Memory B cell (primary cell): ENCODE measurements around the gene KRTAP10-6.
"Not testable (repeated sequence)": the region's sequence is repeated elsewhere in the genome, so short reads cannot be mapped to it uniquely, and the experiment has no call there.

Experiments used
- ATAC-seq: fragments of 150-1000 bp; cut with Tn5 transposase; 2 replicates; pipeline ENCODE4 v1.10.0; 2021; ENCODE audit warnings: low read depth, mild to moderate bottlenecking, moderate library complexity
- DNase-seq, 2 donors: peaks; one replicate each; pipeline ENCODE4 v3.0.0; 2022; ENCODE audit warnings: low spot score in 2 of 2
- H3K27ac Mint-ChIP-seq: one replicate; pipeline ENCODE4 v1.8.0; 2022; ENCODE audit warnings: mild to moderate bottlenecking, moderate library complexity, mixed read lengths
- H3K27me3 Mint-ChIP-seq: one replicate; pipeline ENCODE4 v1.8.0; 2022; ENCODE audit warnings: mixed read lengths
- H3K36me3 Mint-ChIP-seq: one replicate; pipeline ENCODE4 v1.8.0; 2022; ENCODE audit warnings: mild to moderate bottlenecking, mixed read lengths
- H3K4me1 Mint-ChIP-seq: one replicate; pipeline ENCODE4 v1.8.0; 2022; ENCODE audit warnings: mixed read lengths
- H3K4me3 Mint-ChIP-seq: one replicate; pipeline ENCODE4 v1.8.0; 2022; ENCODE audit warnings: mild to moderate bottlenecking, moderate library complexity, mixed read lengths
- H3K9me3 Mint-ChIP-seq: one replicate; pipeline ENCODE4 v1.8.0; 2022; ENCODE audit warnings: mixed read lengths

The KRTAP10-6 gene

GRCh38 chr21:44583089-44583799 lies 9.1 kb downstream of the KRTAP10-6 start:
- H3K4me1 Mint-ChIP-seq = no peaks in the 10 kb centered on the region

DNA sequence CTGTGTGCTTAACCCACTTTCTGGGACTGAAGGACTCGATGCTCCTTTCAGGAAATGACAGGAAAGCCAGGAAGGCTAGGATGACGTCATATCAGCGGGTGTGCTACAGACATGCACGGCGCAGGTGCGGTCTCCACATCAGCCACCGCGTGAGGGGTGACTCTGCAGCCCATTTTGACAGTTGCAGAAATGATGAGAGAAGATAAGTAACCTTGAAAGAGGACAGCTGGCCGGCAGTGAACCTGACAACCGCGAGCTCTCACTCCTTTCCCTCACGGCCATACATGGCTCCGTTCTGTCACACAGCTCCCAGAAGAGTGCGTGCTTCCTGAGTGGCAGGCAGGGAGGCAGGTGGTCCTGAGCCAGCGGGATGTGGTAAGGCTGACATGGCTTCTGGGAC lies 10.2 kb downstream of the KRTAP10-6 start:
- Mint-ChIP-seq H3K36me3 (peaks cover 10% of the 10 kb centered on the region), H3K4me1 (no peaks in the 10 kb centered on the region), H3K9me3 (peaks cover 25% of the 10 kb centered on the region), H3K27me3 (peaks cover 27% of the 10 kb centered on the region), H3K27ac (no peak overlapping the region), H3K4me3 (no peak overlapping the region)
- no peak for ATAC-seq
- no peak for DNase-seq

More at GRCh38 chr21:44583089-44583799, 9.1 kb downstream of the KRTAP10-6 start:
- peaks cover 21% of the 10 kb centered on the region for H3K9me3 Mint-ChIP-seq
- no peak overlapping the region for H3K4me3 Mint-ChIP-seq
- no peak overlapping the region for H3K27ac Mint-ChIP-seq
- peaks cover 10% of the 10 kb centered on the region for H3K36me3 Mint-ChIP-seq
- peaks cover 24% of the 10 kb centered on the region for H3K27me3 Mint-ChIP-seq
- DNase-seq (no peak), ATAC-seq (no peak)

DNA sequence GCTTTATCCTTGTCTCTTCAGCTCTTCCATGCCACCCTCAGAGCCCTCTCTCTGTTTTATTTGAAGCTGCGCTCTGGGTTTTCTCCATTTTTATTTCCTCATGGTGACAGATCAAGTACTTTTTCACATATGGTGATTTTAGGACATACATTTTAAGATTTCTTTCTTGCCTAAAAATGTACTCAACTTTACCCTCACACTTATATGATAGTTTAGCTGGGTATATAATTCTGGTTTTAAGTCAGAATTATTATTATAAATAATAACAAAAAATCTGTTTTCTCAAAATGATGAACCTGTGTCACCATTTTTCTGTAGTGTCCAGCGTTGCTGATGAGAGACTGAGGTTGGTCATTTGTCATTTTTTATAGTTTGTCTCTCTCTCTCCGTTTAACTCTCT lies 11.1 kb downstream of the KRTAP10-6 start:
- Mint-ChIP-seq H3K36me3 (peaks cover 12% of the 10 kb centered on the region), H3K9me3 (peaks cover 28% of the 10 kb centered on the region), H3K4me1 (no peaks in the 10 kb centered on the region), H3K27ac (no peak overlapping the region), H3K4me3 (no peak overlapping the region), H3K27me3 (peaks cover 23% of the 10 kb centered on the region)
- no peak for ATAC-seq
- DNase-seq = no peak

GRCh38 chr21:44580231-44580821 lies 12.0 kb downstream of the KRTAP10-6 start, which contains the start of gene KRTAP10-5:
KRTAP10-5 (minus strand) TSS chr21:44580604; CDS start chr21:44580578, 26 bp downstream.
- not testable (repeated sequence) for H3K4me3 Mint-ChIP-seq, H3K27ac Mint-ChIP-seq, DNase-seq, H3K4me1 Mint-ChIP-seq, ATAC-seq
- Mint-ChIP-seq H3K27me3 (peaks cover 23% of the 10 kb centered on the region), H3K36me3 (peaks cover 12% of the 10 kb centered on the region), H3K9me3 (peaks cover 25% of the 10 kb centered on the region)

GRCh38 chr21:44579833-44580144 lies 12.5 kb downstream of the KRTAP10-6 start:
- no peak overlapping the region for H3K4me3 Mint-ChIP-seq
- H3K4me1 Mint-ChIP-seq = peaks cover 2% of the 10 kb centered on the region
- H3K9me3 Mint-ChIP-seq = peaks cover 25% of the 10 kb centered on the region
- DNase-seq (no peak), ATAC-seq (no peak)
- peaks cover 22% of the 10 kb centered on the region for H3K27me3 Mint-ChIP-seq
- H3K27ac Mint-ChIP-seq = no peak overlapping the region
- H3K36me3 Mint-ChIP-seq = peaks cover 12% of the 10 kb centered on the region

DNA sequence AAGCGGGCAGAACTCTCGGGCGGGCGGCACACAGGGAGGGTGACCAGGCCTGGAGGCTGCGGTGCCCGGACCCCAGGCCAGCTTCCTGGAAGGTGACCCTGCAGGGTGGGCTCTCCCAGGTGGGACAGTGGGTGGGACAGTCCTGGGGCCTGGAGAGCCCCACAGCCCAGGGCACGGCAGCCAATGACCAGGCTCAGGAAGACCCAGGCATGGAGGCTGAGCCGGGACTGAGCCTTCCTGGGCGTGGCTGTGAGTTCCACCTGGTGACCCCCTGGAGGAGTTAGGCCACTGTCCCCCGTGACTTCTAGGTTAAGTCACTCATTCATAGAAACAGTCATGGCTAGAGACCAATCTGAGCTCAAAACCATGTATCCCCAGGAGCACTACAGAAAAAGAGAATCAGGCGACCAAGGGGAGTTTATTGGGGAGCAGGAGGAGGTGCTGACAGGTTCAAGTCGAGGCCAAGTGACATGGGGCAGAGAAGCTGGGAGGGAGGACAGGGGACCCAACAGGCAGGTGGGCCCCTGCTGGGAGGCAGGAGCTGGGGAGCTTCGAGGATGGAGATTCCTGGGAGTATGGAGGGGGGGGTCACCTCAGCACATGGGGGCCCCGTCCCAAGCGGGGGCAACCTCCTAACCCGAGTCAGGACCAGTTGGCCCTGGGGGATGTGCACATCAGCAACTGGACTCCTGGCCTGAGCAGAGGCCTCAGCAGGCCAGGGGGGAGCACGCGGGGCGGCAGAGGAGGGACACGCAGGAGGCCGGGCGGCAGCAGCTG lies 13.1 kb downstream of the KRTAP10-6 start:
- Mint-ChIP-seq H3K9me3 (peaks cover 25% of the 10 kb centered on the region), H3K27ac (no peak overlapping the region), H3K4me1 (peaks cover 2% of the 10 kb centered on the region), H3K4me3 (no peak overlapping the region), H3K36me3 (peaks cover 12% of the 10 kb centered on the region), H3K27me3 (peaks cover 24% of the 10 kb centered on the region)
- DNase-seq (no peak), ATAC-seq (no peak)

- DNase-seq = no peak
- peaks cover 25% of the 10 kb centered on the region for H3K9me3 Mint-ChIP-seq
- no peak for ATAC-seq
- H3K4me1 Mint-ChIP-seq = peaks cover 2% of the 10 kb centered on the region
- peaks cover 12% of the 10 kb centered on the region for H3K36me3 Mint-ChIP-seq
- no peak overlapping the region for H3K4me3 Mint-ChIP-seq
- H3K27me3 Mint-ChIP-seq = peaks cover 23% of the 10 kb centered on the region
- no peak overlapping the region for H3K27ac Mint-ChIP-seq
Measured at GRCh38 chr21:44578371-44579055, 13.8 kb downstream of the KRTAP10-6 start.

GRCh38 chr21:44576025-44576420 lies 16.3 kb downstream of the KRTAP10-6 start:
- Mint-ChIP-seq H3K27me3 (peaks cover 28% of the 10 kb centered on the region), H3K36me3 (peaks cover 10% of the 10 kb centered on the region), H3K27ac (no peak overlapping the region), H3K9me3 (peaks cover 18% of the 10 kb centered on the region), H3K4me1 (peaks cover 2% of the 10 kb centered on the region), H3K4me3 (no peak overlapping the region)
- DNase-seq (no peak), ATAC-seq (no peak)

GRCh38 chr21:44575307-44576024 lies 16.8 kb downstream of the KRTAP10-6 start:
- Mint-ChIP-seq H3K36me3 (peaks cover 11% of the 10 kb centered on the region), H3K27me3 (peaks cover 28% of the 10 kb centered on the region), H3K4me3 (no peak overlapping the region), H3K27ac (no peak overlapping the region), H3K9me3 (peaks cover 16% of the 10 kb centered on the region), H3K4me1 (peaks cover 2% of the 10 kb centered on the region)
- no peak for DNase-seq
- ATAC-seq = no peak

GRCh38 chr21:44574457-44575306 lies 17.6 kb downstream of the KRTAP10-6 start:
- Mint-ChIP-seq H3K9me3 (peaks cover 11% of the 10 kb centered on the region), H3K27me3 (peaks cover 24% of the 10 kb centered on the region), H3K4me3 (no peak overlapping the region), H3K27ac (no peak overlapping the region), H3K36me3 (peaks cover 7% of the 10 kb centered on the region), H3K4me1 (peaks cover 2% of the 10 kb centered on the region)
- DNase-seq (no peak), ATAC-seq (no peak)

- not testable (repeated sequence) for H3K9me3 Mint-ChIP-seq, DNase-seq, H3K27ac Mint-ChIP-seq, ATAC-seq, H3K4me1 Mint-ChIP-seq, H3K36me3 Mint-ChIP-seq, H3K4me3 Mint-ChIP-seq
- peaks cover 22% of the 10 kb centered on the region for H3K27me3 Mint-ChIP-seq
Measured at GRCh38 chr21:44573630-44574456, 18.5 kb downstream of the KRTAP10-6 start, which contains the start of gene KRTAP10-4. KRTAP10-4 (plus strand) TSS chr21:44573729; CDS start chr21:44573759, 30 bp downstream.

GRCh38 chr21:44572959-44573583 lies 19.2 kb downstream of the KRTAP10-6 start:
- Mint-ChIP-seq H3K4me3 (no peak overlapping the region), H3K27ac (no peak overlapping the region), H3K9me3 (peaks cover 9% of the 10 kb centered on the region), H3K27me3 (peaks cover 22% of the 10 kb centered on the region), H3K36me3 (peaks cover 3% of the 10 kb centered on the region), H3K4me1 (peaks cover 2% of the 10 kb centered on the region)
- DNase-seq = no peak
- ATAC-seq = no peak
